Subcutaneous adipose tissue (tissue), 4 donors: ENCODE measurements around the gene TSEN2. TPM values are rescaled to one million over a fixed set of nuclear protein-coding genes. Genes with fewer than 3 reads are reported as not detected.

ENCODE experiments used
- total RNA-seq, 4 donors: library from RNA; depleted of rRNA; stranded (reverse); fragments of >200 nt; gene quantifications; one replicate each; pipeline ENCODE4 v1.1.0, GENCODE V29; 2016
- TF ChIP-seq, protein P1 (sequence below): fragments of 450-650 bp; IDR thresholded peaks from one replicate; pipeline ENCODE4 v1.5.1; 2016; ENCODE audit warnings: low read depth, mild to moderate bottlenecking, control low read depth, antibody characterized with exemption, moderate library complexity

Gene TSEN2
- total RNA-seq, 4 donors from 2014 or later, result 11.4 to 26.0 (median 15.1) TPM

DNA sequence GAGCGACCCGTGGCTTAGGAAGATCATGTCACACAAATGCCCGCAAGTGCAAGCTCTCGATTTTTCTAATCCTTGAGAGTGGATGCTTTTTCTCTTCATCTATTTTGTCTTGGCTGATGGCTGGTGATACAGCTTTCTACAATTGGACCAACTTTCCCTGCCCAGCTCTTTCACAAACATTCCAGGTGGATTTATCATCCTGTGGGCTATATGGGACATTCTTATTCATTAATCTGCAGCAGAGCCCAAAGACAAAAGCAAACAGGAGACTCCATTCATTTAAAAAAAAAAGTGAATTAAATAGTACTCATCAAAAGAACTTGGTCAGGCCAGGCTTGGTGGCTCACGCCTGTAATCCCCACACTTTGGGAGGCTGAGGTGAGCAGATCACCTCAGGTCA lies 14.2 kb upstream of the TSEN2 start:
- TF ChIP-seq, protein P1, sequence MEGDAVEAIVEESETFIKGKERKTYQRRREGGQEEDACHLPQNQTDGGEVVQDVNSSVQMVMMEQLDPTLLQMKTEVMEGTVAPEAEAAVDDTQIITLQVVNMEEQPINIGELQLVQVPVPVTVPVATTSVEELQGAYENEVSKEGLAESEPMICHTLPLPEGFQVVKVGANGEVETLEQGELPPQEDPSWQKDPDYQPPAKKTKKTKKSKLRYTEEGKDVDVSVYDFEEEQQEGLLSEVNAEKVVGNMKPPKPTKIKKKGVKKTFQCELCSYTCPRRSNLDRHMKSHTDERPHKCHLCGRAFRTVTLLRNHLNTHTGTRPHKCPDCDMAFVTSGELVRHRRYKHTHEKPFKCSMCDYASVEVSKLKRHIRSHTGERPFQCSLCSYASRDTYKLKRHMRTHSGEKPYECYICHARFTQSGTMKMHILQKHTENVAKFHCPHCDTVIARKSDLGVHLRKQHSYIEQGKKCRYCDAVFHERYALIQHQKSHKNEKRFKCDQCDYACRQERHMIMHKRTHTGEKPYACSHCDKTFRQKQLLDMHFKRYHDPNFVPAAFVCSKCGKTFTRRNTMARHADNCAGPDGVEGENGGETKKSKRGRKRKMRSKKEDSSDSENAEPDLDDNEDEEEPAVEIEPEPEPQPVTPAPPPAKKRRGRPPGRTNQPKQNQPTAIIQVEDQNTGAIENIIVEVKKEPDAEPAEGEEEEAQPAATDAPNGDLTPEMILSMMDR, result no peak

DNA sequence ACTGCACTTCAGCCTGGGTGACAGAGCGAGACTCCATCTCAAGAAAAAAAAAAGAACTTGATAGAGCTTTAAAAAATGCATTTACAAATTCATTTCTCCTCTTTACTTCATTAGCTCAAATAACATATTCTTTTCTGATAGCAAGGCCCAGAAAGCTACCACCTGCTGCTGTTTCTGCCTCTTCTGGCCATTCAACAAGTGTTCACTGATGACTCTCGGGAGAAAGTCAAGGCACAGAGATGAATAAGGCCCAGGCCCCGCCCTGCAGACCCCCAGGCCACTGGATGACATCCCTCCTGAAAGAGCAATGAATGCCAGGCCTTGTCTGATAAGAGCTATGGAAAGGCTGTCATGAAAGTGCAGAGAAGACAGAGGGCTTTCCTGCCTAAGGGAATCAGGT lies 13.6 kb upstream of the TSEN2 start:
- TF ChIP-seq, protein P1, result no peak

DNA sequence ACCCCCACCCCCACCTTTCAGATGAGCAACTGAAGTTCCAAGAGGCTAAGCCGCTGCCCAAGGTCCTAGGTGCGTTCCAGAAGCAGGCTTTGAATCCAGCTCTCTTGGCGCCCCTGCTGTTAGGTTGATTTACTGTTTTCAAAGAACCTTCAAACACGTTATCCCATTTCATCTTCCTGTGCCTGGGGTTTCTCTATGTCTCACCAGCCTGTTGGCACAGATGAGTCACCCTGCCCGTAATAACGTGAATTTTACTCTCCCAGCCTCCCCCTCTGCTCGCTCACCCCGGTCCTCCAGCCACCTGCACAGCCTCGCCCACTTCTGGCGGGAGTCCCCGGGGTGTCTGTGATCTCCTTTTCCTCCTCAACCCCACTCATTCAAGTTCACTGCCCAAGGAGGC lies 13.0 kb upstream of the TSEN2 start:
- TF ChIP-seq, protein P1, result no peak

DNA sequence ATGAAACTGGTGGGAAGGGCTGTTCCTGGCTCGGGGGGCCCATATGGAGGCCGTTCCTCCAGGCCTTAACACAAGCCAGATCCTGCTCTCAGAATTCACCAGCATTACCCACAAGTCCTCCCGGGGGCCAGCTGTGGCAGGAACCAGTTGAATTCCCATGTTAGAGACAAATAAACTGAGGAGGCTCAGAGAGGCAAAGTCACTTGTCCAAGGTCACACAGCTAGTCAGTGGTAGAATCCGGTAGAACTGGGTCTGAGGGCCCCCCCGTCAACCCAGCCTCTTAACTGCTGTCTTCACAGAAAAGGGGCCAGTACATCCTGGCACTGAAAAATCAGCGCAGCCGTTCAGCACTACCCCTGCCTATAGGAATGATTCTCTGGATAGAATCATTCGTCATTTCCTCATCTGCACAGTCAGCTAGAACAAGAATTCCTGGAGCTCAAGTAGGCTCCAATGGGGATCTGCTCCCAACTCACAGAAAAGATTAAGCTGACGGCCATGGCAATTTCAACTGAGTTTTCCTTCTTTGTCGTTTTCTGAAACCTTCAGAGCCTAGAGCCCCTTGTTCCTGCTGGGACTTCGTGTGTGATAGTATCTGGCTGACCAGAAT lies 12.2 kb upstream of the TSEN2 start:
- TF ChIP-seq, protein P1, result no peak

DNA sequence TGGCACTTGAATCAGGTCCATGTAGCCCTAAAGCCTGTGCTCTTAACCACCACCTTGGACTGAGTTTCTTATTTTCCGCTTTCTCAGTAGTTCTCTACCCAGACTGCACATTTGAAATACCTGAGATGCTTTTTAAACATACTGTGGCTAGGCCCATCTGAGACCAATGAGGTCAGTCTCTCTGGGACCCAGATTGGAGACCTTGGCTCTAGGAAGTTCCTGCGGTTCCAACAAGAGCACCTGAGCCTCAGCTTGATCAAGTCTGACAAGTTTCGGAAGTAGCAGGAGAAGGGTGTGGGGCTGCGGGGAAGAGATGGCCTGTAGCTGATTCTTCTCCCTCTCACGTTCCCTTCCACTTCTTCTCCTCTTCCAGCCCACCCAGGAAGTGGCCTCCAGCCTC lies 11.5 kb upstream of the TSEN2 start:
- TF ChIP-seq, protein P1, result no peak

DNA sequence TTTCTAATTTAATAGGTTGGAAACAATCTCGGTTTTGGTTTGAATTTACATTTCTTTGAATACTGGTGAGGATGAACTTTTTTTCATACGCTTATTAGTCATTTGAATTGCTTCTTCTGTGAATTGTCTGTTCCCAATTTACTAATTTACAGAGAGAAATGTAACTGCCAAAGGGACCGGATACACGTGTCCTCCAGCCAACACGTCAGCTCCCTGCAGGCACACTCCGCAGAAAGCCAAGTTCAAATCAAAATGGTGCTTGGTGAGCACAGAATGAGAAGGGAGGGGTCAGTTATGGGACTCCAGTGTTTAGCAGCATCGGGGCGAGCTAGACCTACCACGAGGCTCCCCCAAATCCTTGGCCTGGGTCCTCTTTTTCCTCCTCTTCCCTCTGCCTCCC lies 10.8 kb upstream of the TSEN2 start:
- TF ChIP-seq, protein P1, result no peak

DNA sequence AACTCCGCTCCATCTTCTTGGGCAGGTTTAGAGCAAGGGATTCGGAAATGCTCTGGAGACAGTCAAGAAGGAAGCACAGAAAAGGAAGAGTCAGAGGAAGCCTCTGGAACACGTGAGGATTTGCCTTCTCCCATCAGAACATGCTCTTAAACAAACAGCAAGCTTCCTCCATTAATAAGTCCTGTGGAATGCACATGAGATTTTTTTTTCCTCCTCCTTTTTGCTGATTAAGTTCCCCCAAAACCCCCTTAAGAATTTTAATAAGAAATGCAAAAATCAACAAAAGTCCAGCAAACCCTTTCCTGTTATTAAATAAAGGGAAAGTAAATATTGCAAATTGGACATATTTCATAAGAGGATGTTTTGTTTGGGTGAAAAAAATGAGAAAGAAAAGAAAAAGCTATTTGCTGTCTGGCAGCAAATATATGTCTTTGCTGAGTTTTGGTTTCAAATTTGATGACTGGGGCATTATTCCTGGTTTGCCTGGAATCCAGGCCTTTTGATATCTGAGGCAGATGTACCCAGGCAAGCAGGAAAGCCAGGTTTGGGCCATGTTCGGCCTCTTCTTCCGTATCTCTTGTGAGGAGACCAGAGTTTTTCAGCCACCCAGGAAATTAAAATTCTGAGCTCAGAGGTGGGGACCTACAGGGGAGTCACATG lies 7.9 kb upstream of the TSEN2 start:
- TF ChIP-seq, protein P1, result no peak
